SK-N-SH (cell line): Measurements from ENCODE around the gene MATR3.

ENCODE experiments used
- EZH2phosphoT487 ChIP-seq: fragments of 200-600 bp; sonication (generic); IDR thresholded peaks from 2 replicates; pipeline ENCODE4 v1.6.1; 2017; ENCODE audit warnings: low read depth, mixed run types, mild to moderate bottlenecking, antibody characterized with exemption, moderate library complexity, borderline replicate concordance
- GABPA ChIP-seq: IDR thresholded peaks from 2 replicates; pipeline ENCODE4 v1.4.0; 2012; ENCODE audit warnings: low read depth, mild to moderate bottlenecking
- JUND ChIP-seq: IDR thresholded peaks from 2 replicates; pipeline ENCODE4 v1.4.0; 2012
- MEF2A ChIP-seq: IDR thresholded peaks from 2 replicates; pipeline ENCODE4 v1.4.0; 2012; ENCODE audit warnings: low read depth, borderline replicate concordance
- MXI1 ChIP-seq: IDR thresholded peaks from 2 replicates; pipeline ENCODE4 v1.6.1; 2012; ENCODE audit warnings: mild to moderate bottlenecking, low read depth, low read length, improper control_type of control experiment
- POLR2AphosphoS5 ChIP-seq: IDR thresholded peaks from 2 replicates; pipeline ENCODE4 v1.6.1; 2012; ENCODE audit warnings: low read depth, low read length
- RAD21 ChIP-seq: IDR thresholded peaks from 2 replicates; pipeline ENCODE4 v1.6.1; 2012; ENCODE audit warnings: mild to moderate bottlenecking, low read length
- RFX5 ChIP-seq: IDR thresholded peaks from 2 replicates; pipeline ENCODE4 v1.6.1; 2012; ENCODE audit warnings: mild to moderate bottlenecking, improper control_type of control experiment, low read length
- TAF1 ChIP-seq: IDR thresholded peaks from 2 replicates; pipeline ENCODE4 v1.6.1; 2012; ENCODE audit warnings: low read depth, mild to moderate bottlenecking, low read length, moderate library complexity, borderline replicate concordance
- TCF12 ChIP-seq: IDR thresholded peaks from 2 replicates; pipeline ENCODE4 v1.4.0; 2012
- TF ChIP-seq, protein P1 (sequence below): fragments of 200-600 bp; sonication (generic); IDR thresholded peaks from 2 replicates; pipeline ENCODE4 v1.6.1; 2017; ENCODE audit warnings: antibody characterized with exemption, mild to moderate bottlenecking, moderate library complexity
- TF ChIP-seq, protein P2 (sequence below): IDR thresholded peaks from 2 replicates; pipeline ENCODE4 v1.6.1; 2012; ENCODE audit warnings: mild to moderate bottlenecking, low read depth, low read length, moderate library complexity
- TF ChIP-seq, protein P3 (sequence below): fragments of 150-350 bp; IDR thresholded peaks from 2 replicates; pipeline ENCODE4 v1.6.1; 2017; ENCODE audit warnings: antibody characterized with exemption, low read length, low read depth, borderline replicate concordance
- TF ChIP-seq, protein P4 (sequence below): IDR thresholded peaks from 2 replicates; pipeline ENCODE4 v1.4.0; 2012; ENCODE audit warnings: low read depth

GRCh38 chr5:139371482-139372435, 78.2 kb downstream of the MATR3 start:
- TF ChIP-seq, protein P1, sequence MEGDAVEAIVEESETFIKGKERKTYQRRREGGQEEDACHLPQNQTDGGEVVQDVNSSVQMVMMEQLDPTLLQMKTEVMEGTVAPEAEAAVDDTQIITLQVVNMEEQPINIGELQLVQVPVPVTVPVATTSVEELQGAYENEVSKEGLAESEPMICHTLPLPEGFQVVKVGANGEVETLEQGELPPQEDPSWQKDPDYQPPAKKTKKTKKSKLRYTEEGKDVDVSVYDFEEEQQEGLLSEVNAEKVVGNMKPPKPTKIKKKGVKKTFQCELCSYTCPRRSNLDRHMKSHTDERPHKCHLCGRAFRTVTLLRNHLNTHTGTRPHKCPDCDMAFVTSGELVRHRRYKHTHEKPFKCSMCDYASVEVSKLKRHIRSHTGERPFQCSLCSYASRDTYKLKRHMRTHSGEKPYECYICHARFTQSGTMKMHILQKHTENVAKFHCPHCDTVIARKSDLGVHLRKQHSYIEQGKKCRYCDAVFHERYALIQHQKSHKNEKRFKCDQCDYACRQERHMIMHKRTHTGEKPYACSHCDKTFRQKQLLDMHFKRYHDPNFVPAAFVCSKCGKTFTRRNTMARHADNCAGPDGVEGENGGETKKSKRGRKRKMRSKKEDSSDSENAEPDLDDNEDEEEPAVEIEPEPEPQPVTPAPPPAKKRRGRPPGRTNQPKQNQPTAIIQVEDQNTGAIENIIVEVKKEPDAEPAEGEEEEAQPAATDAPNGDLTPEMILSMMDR = no peak
- TF ChIP-seq MEF2A (no peak), RFX5 (no peak), TCF12 (no peak), EZH2phosphoT487 (no peak), MXI1 (no peak), RAD21 (no peak), POLR2AphosphoS5 (0 out of 2 replicates have a peak, but pooled peaks have one; percentile 16), TAF1 (no peak), JUND (no peak), GABPA (no peak)
- TF ChIP-seq, protein P2, sequence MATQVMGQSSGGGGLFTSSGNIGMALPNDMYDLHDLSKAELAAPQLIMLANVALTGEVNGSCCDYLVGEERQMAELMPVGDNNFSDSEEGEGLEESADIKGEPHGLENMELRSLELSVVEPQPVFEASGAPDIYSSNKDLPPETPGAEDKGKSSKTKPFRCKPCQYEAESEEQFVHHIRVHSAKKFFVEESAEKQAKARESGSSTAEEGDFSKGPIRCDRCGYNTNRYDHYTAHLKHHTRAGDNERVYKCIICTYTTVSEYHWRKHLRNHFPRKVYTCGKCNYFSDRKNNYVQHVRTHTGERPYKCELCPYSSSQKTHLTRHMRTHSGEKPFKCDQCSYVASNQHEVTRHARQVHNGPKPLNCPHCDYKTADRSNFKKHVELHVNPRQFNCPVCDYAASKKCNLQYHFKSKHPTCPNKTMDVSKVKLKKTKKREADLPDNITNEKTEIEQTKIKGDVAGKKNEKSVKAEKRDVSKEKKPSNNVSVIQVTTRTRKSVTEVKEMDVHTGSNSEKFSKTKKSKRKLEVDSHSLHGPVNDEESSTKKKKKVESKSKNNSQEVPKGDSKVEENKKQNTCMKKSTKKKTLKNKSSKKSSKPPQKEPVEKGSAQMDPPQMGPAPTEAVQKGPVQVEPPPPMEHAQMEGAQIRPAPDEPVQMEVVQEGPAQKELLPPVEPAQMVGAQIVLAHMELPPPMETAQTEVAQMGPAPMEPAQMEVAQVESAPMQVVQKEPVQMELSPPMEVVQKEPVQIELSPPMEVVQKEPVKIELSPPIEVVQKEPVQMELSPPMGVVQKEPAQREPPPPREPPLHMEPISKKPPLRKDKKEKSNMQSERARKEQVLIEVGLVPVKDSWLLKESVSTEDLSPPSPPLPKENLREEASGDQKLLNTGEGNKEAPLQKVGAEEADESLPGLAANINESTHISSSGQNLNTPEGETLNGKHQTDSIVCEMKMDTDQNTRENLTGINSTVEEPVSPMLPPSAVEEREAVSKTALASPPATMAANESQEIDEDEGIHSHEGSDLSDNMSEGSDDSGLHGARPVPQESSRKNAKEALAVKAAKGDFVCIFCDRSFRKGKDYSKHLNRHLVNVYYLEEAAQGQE = no peak
- TF ChIP-seq, protein P3, sequence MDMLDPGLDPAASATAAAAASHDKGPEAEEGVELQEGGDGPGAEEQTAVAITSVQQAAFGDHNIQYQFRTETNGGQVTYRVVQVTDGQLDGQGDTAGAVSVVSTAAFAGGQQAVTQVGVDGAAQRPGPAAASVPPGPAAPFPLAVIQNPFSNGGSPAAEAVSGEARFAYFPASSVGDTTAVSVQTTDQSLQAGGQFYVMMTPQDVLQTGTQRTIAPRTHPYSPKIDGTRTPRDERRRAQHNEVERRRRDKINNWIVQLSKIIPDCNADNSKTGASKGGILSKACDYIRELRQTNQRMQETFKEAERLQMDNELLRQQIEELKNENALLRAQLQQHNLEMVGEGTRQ = no peak
- TF ChIP-seq, protein P4, sequence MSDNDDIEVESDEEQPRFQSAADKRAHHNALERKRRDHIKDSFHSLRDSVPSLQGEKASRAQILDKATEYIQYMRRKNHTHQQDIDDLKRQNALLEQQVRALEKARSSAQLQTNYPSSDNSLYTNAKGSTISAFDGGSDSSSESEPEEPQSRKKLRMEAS = no peak
